Measurements from ENCODE around the gene PNLDC1.
"Not testable (repeated sequence)": the region's sequence is repeated elsewhere in the genome, so short reads cannot be mapped to it uniquely, and the experiment has no call there.

GRCh38 chr6:159863341-159863740 is 63.3 kb downstream of the PNLDC1 start:
- TF ChIP-seq POLR2A (IDR thresholded peaks at IDR 0.05; ENCODE audit: low read depth, low read length); POLR2AphosphoS5 (IDR thresholded peaks at IDR 0.05; ENCODE audit: low read depth, low read length); TAF1 (IDR thresholded peaks at IDR 0.05; ENCODE audit: borderline replicate concordance, low read depth, low read length): not testable (repeated sequence)
